Posterior vena cava (tissue), 2 donors: ENCODE data around the gene PPIA. TPM values are rescaled to one million over a fixed set of nuclear protein-coding genes. Genes with fewer than 3 reads are reported as not detected.

Experiments used
- DNase-seq: peaks from one replicate; pipeline ENCODE4 v3.0.0-alpha.2; 2020; ENCODE audit warnings: low spot score
- intact Hi-C, 2 donors: fragments of 100-400 bp; cut with DNase I; formaldehyde crosslinking; loops; one replicate each; pipeline versions ENCODE4 v1.14.1 to v1.14.2; 2022 to 2023
- total RNA-seq, 2 donors: library from RNA; stranded (reverse); fragmentation: NEBNext Ultra II Directional; extraction: Animal tissue kit (Norgen Biotek cat#: 25700); gene quantifications; one replicate each; pipeline ENCODE4 v1.2.1, GENCODE V29; 2021
- donor health status: DM: yes; HTN: yes; CAD: no.
- donor health status: DM: yes; HTN: yes; CAD: no.

Gene PPIA
- total RNA-seq, 2 donors from 2014 or later: 961 to 1,030 TPM

DNA sequence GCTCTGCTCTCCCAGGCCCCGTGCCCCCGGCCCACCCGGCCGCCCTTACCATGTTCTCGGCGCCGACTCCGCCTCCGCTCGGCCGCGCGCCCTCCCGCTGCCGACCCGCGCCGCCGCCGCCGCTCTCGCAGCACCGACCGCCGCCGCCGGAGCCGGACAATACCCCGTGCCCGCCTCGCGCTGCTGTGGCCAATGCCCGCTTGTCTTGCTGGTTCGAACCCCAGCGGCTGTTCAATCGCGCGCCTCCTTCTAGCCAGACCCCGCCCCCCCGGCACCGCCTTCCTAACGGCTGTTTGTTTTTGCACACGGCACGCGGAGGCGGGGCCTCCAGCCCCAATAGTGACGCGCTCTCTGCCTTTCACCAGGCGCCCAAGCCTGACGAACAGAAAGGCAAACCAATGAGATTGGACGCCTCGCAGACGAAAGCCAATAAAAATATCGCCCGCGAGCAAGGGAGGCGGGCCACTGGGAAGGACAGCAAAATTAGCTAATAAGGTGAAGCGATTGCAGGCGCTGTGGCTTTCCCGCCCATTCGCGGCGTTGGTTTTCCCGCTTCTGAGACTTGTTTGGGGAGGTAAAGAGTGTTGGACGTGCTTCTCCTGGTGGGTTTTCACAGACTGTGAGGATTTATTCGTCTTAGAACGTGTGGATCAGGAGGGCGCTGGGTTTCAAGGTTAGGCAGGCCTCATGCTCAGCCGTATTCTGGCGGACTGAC, 51.6 kb downstream of the PPIA start, which contains the start of gene H2AZ2:
Gene H2AZ2 (minus strand): TSS at position 168 of the 715 bp plus-strand sequence. CDS start 116 bp downstream, at position 52.
- intact Hi-C loops: loop anchor here in 1 of 2 donors (5.0 to 10.0 kb wide), 2 partner anchors 53 to 261 kb away; partner anchors contain the start of gene PPIA
- peak; percentile 100 for DNase-seq

DNA sequence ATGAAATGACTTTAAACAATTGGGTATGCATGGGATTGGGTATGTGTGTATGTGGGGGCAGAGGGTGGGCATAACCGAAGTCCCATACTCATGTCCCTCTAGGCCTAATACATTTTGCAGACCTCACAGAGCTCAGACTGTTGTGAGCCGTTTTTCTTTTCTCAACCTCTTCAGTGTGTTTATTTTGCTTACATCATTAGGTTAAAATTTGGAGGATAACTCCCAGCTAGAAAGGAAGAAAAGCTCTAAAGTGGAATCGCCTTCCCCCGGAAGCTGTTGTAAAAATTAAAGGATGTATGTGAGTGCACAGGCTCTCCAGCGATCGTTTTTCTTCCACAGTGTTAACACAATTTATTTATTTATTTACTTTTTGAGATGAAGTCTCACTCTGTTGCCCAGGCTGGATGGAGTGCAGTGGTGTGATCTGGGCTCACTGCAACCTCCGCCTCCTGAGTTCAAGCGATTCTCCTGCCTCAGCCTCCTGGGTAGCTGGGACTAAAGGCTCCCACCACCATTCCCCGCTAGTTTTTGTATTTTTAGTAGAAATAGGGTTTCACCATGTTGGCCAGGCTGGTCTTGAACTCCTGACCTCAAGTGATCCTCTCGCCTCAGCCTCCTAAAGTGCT, 52.9 kb downstream of the PPIA start:
- intact Hi-C loops: loop anchor here in 1 of 2 donors (5.0 to 10.0 kb wide), 2 partner anchors 55 to 262 kb away; partner anchors contain the start of gene PPIA
- DNase-seq: no peak

DNA sequence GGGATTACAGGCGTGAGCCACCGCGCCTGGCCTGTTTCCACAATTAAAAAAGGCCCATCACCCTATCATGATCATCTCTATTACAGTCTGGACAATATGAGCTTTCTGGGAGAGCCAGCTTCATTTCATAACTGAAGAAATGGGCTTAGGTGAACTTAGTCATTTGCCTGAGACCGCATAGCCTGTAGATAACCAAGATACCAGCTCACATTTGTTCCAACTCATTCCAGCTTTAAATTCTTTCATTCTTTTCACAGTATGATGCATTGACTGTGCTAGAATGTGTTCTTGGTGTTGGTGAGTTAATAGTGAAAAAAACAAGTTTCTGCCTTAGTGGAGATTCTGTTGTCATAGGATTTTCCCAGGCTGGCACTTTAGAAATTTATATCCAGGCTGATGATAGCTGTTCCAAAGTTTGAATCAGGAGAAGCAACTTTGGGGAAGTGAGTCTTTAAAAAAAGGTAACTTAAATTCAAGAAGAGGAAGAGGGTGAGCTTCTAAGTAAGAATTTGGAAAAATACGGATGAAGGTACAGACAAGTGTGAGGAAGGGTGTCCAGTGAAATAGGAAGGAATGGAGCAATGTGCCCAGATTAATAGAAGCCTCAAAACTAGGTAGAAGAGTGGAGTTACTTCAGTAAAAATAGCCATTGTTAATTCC, 53.5 kb downstream of the PPIA start:
- intact Hi-C loops: loop anchor here in 1 of 2 donors (5.0 to 10.0 kb wide), 3 partner anchors 55 to 285 kb away; partner anchors contain the start of gene PPIA
- no peak for DNase-seq

DNA sequence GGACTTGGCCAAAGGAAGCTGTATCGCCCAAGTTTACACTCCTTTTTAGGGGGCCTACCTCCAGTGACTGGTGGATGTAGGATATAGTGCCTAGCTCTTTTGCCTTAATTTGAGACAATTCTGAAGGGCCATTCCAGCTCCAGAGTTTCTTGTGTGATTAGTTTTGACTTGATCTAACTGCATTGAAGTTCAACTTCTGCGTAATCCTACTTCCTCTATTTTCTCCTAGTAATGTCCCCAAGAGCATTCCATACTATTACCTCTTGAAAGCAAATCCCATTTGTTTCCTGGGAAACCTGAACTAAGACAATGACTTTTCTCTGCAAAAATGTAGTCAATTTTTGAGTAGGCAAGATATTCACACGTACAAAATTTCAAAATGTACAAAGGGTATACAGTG, 56.1 kb downstream of the PPIA start:
- DNase-seq: no peak

More for the DNA sequence above, 56.1 kb downstream of the PPIA start:
- intact Hi-C loops: loop anchor here in 1 of 2 donors (10.0 kb wide), 1 partner anchor 282 kb away; no protein-coding TSS in a partner anchor

Other genes with a start within 250 kb of the PPIA start
- gene DDX56, start 222.8 kb upstream of the PPIA start, total RNA-seq: 10 to 100 TPM; 33.9 to 40.2 TPM
- gene TMED4, start 214.4 kb upstream of the PPIA start, total RNA-seq: 10 to 100 TPM; 50.3 to 52.5 TPM
- 100 to 1,000 TPM; 123 to 132 TPM for gene OGDH, start 190.1 kb upstream of the PPIA start, total RNA-seq
- gene ZMIZ2, start 47.8 kb upstream of the PPIA start, total RNA-seq: 10 to 100 TPM; 52.2 to 67.1 TPM
- 100 to 1,000 TPM; 122 to 127 TPM for gene H2AZ2, start 51.4 kb downstream of the PPIA start, total RNA-seq
- 10 to 100 TPM; 27.7 to 42.5 TPM for gene PURB, start 88.8 kb downstream of the PPIA start, total RNA-seq
- gene MYO1G, start 182.3 kb downstream of the PPIA start, total RNA-seq: 1 to 10 TPM; 4.9 to 6.3 TPM
- gene CCM2, start 203.5 kb downstream of the PPIA start, total RNA-seq: 10 to 100 TPM; 31.8 to 36.9 TPM